ENCODE measurements around the gene RHBG.

DNA sequence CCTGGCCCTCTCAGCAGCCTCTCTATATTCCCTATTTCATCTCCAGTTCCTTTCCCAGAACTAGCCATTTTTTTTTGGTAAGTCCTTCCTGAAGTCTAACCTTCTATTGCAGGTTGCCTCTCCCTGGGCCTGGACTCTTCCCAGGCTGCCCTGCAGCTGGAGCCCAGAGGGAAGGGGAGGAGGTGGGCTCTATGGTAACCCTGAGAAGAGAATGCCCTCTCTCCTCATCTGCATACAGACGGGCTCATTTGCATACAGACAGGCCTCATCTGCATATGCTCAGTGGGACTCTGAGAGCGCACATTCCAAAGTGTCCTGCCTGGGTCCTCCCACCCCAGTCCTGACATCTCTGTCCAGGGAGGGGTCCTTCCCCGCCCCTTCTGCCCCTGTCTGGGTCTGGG is 32.7 kb downstream of the RHBG start:
- TF ChIP-seq, protein P1, sequence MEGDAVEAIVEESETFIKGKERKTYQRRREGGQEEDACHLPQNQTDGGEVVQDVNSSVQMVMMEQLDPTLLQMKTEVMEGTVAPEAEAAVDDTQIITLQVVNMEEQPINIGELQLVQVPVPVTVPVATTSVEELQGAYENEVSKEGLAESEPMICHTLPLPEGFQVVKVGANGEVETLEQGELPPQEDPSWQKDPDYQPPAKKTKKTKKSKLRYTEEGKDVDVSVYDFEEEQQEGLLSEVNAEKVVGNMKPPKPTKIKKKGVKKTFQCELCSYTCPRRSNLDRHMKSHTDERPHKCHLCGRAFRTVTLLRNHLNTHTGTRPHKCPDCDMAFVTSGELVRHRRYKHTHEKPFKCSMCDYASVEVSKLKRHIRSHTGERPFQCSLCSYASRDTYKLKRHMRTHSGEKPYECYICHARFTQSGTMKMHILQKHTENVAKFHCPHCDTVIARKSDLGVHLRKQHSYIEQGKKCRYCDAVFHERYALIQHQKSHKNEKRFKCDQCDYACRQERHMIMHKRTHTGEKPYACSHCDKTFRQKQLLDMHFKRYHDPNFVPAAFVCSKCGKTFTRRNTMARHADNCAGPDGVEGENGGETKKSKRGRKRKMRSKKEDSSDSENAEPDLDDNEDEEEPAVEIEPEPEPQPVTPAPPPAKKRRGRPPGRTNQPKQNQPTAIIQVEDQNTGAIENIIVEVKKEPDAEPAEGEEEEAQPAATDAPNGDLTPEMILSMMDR (IDR thresholded peaks at IDR 0.05), result no peak
- no peak for TF ChIP-seq POLR2A (IDR thresholded peaks at IDR 0.05)
